ENCODE results near the gene TRMO. TPM values are rescaled to one million over a fixed set of nuclear protein-coding genes. Genes with fewer than 3 reads are reported as not detected.
"Not testable (repeated sequence)": the region's sequence is repeated elsewhere in the genome, so short reads cannot be mapped to it uniquely, and the experiment has no call there.

TRMO gene
- total RNA-seq: 18.5 and 19.2 TPM in 2 replicates

- DNase-seq: peak; percentile 99
Measured at GRCh38 chr9:97921959-97922724, at the start of gene TRMO. TSS of gene TRMO (minus strand) at chr9:97922500. CDS start at chr9:97922493, 7 bp downstream.

GRCh38 chr9:97970165-97970564 is 47.9 kb upstream of the TRMO start:
- DNase-seq: no peak

- no peak for DNase-seq
Measured at GRCh38 chr9:97969014-97969413, 46.7 kb upstream of the TRMO start.

GRCh38 chr9:97966493-97966892 is 44.2 kb upstream of the TRMO start:
- DNase-seq: no peak

- DNase-seq: no peak
Measured at GRCh38 chr9:97964901-97965300, 42.6 kb upstream of the TRMO start.

- no peak for DNase-seq
Measured at GRCh38 chr9:97963232-97963631, 40.9 kb upstream of the TRMO start.

- DNase-seq: no peak
Measured at GRCh38 chr9:97962575-97962974, 40.3 kb upstream of the TRMO start.

- DNase-seq: no peak
Measured at GRCh38 chr9:97962136-97962535, 39.8 kb upstream of the TRMO start.

GRCh38 chr9:97961361-97961760 is 39.1 kb upstream of the TRMO start:
- no peak for DNase-seq

- not testable (repeated sequence) for DNase-seq
Measured at GRCh38 chr9:97960678-97961328, 38.5 kb upstream of the TRMO start.

- no peak for DNase-seq
Measured at GRCh38 chr9:97959585-97959984, 37.3 kb upstream of the TRMO start.

GRCh38 chr9:97958812-97959511 is 36.7 kb upstream of the TRMO start:
- no peak for DNase-seq

- DNase-seq: no peak
Measured at GRCh38 chr9:97956331-97956730, 34.0 kb upstream of the TRMO start.

- DNase-seq: peak; percentile 64
Measured at GRCh38 chr9:97954550-97954989, 32.3 kb upstream of the TRMO start.

GRCh38 chr9:97950873-97951272 is 28.6 kb upstream of the TRMO start:
- not testable (repeated sequence) for DNase-seq

GRCh38 chr9:97947094-97947493 is 24.8 kb upstream of the TRMO start:
- DNase-seq: not testable (repeated sequence)

- DNase-seq: not testable (repeated sequence)
Measured at GRCh38 chr9:97945470-97945869, 23.2 kb upstream of the TRMO start.

GRCh38 chr9:97944612-97945011 is 22.3 kb upstream of the TRMO start:
- no peak for DNase-seq

- DNase-seq: no peak
Measured at GRCh38 chr9:97943308-97943855, 21.1 kb upstream of the TRMO start.

- DNase-seq: no peak
Measured at GRCh38 chr9:97941323-97941722, 19.0 kb upstream of the TRMO start.

GRCh38 chr9:97940741-97941140 is 18.4 kb upstream of the TRMO start:
- no peak for DNase-seq

- DNase-seq: no peak
Measured at GRCh38 chr9:97940233-97940632, 17.9 kb upstream of the TRMO start.

GRCh38 chr9:97938081-97938644 is 15.9 kb upstream of the TRMO start, which contains the start of gene HEMGN:
TSS of gene HEMGN (minus strand) at chr9:97938172. CDS start at chr9:97938136, 36 bp downstream.
- DNase-seq: no peak
